Measurements from ENCODE around the gene PTPN23. TPM values are rescaled to one million over a fixed set of nuclear protein-coding genes. Genes with fewer than 3 reads are reported as not detected.

PTPN23 gene
- total and polyA plus RNA-seq, 9 of the 15 experiments (the other 6 are each of a cell fraction or from before 2014, with no cell fraction given): 0.41 to 58.7 (median 7.2) TPM

DNA sequence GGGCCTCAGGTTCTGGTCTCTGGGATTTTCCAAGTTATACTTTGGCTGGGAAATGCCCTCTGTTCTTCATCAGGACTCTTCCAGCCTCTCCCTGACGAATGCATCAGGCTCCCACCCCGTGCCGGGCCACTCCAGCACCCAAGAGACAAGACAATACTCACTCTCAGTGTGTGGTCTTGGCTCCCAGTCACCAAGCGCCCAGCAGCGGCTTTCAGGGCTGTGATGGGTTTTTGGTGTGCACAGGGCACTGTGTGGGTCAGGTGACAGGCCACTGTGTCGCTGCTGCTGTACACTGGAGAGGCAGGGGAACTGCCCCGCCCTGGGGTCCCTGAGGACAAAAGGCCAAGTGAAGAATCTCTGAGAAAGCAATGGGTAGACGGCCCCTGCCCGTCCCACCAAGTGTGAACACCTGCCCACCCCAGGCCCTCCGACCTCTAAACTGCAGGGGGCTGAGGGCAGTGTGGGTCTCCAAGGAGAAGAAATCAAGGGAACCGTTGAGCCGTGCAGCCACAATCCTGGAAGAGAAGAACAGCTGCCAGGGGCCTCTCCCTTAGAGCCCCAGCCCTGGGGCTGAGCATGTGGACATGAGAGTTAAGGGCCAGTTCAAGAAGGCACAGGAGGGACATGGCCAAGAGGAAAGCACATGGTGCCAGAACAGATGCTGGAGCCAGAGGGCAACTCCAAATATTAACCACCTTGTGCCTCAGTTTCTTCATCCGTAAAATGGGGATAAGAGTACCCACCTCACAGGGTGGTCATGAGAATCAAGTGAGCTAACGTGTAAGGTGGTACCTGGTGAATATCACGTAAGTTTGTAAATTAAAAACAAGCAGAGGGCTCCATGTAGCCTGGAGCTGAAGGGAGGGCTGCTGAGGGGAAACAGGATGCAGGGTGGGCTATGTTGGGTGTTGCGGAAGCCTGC, 34.1 kb downstream of the PTPN23 start (continued):
- TF ChIP-seq TAF15 (IDR thresholded peaks at IDR 0.05; ENCODE audit: low read depth, low read length): no peak
- TF ChIP-seq ZBTB33 (CRISPR knock-in tag; IDR thresholded peaks at IDR 0.05): peak; percentile 67; the same call in 1 of the 2 replicates
- TF ChIP-seq, protein P1, sequence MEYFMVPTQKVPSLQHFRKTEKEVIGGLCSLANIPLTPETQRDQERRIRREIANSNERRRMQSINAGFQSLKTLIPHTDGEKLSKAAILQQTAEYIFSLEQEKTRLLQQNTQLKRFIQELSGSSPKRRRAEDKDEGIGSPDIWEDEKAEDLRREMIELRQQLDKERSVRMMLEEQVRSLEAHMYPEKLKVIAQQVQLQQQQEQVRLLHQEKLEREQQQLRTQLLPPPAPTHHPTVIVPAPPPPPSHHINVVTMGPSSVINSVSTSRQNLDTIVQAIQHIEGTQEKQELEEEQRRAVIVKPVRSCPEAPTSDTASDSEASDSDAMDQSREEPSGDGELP (CRISPR knock-in tag; IDR thresholded peaks at IDR 0.05; ENCODE audit: borderline replicate concordance): peak; percentile 23; the same call in 1 of the 2 replicates
- TF ChIP-seq, protein P2, sequence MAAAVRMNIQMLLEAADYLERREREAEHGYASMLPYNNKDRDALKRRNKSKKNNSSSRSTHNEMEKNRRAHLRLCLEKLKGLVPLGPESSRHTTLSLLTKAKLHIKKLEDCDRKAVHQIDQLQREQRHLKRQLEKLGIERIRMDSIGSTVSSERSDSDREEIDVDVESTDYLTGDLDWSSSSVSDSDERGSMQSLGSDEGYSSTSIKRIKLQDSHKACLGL (CRISPR knock-in tag; IDR thresholded peaks at IDR 0.05; ENCODE audit: borderline replicate concordance, poor library complexity, severe bottlenecking): no peak
- no peak for TF ChIP-seq LEF1 (IDR thresholded peaks at IDR 0.05)
- TF ChIP-seq, protein P3, sequence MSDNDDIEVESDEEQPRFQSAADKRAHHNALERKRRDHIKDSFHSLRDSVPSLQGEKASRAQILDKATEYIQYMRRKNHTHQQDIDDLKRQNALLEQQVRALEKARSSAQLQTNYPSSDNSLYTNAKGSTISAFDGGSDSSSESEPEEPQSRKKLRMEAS (CRISPR knock-in tag; IDR thresholded peaks at IDR 0.05): peak; percentile 40; the same call in 1 of the 2 replicates
- no peak for TF ChIP-seq HNRNPH1 (optimal IDR thresholded peaks at IDR 0.05; ENCODE audit: low read depth, low read length)
- 0 out of 2 replicates have a peak, but pooled peaks have one; percentile 46 for TF ChIP-seq PTBP1 (IDR thresholded peaks at IDR 0.05; ENCODE audit: low read depth, low read length)
- TF ChIP-seq, protein P4, sequence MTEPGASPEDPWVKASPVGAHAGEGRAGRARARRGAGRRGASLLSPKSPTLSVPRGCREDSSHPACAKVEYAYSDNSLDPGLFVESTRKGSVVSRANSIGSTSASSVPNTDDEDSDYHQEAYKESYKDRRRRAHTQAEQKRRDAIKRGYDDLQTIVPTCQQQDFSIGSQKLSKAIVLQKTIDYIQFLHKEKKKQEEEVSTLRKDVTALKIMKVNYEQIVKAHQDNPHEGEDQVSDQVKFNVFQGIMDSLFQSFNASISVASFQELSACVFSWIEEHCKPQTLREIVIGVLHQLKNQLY (CRISPR knock-in tag; conservative IDR thresholded peaks at IDR 0.05): no peak
- TF ChIP-seq ZNF583 (CRISPR knock-in tag; IDR thresholded peaks at IDR 0.05): no peak
- TF ChIP-seq SAP30 (IDR thresholded peaks at IDR 0.05; ENCODE audit: borderline replicate concordance, insufficient read depth, low read depth, low read length, poor library complexity, severe bottlenecking): no peak
